ENCODE results near the gene YIF1A. TPM values are rescaled to one million over a fixed set of nuclear protein-coding genes. Genes with fewer than 3 reads are reported as not detected.

The YIF1A gene
- total RNA-seq, 1 donor from 2014 or later, result 48.0 TPM

DNA sequence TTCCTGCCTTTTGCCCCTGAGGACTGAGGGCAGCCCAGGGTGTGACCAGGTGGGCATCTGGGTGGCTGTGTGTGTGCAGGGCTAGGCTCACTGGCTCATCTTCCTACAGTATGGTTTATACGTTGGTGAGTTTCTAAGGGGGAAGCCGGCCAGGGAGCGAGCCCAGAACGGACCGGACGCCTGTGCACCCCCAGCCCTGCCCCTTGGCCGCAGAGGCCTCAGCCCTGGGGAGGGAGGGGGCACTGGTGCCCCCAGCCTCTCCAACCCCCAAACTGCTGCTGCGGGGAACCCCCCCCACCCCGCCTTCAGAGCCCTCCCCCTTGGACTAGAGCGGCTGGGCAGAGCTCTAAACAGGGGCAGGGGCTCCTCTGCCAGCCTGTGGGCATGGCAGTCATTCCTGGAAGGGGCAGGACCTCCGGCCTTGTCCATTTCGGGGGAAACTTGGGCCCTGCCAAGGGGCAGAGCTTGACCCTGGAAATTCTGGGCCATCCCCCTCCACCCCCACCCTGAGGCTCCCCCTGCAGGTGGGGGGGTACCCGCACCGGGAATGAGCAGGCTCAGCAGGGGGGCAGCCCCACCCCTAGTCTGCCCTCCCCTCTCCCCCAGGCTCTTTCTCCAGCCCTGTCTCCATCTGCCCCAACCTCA lies 5.4 kb downstream of the YIF1A start:
- TF ChIP-seq CTCF (IDR thresholded peaks at IDR 0.05; ENCODE audit: unreplicated experiment), result no peak
- Mint-ChIP-seq H3K27me3 (ENCODE audit: unreplicated experiment) (peaks cover 19% of the 10 kb centered on the region), H3K4me3 (ENCODE audit: unreplicated experiment) (no peak overlapping the region), H3K36me3 (ENCODE audit: low read depth, unreplicated experiment) (peaks cover 8% of the 10 kb centered on the region), H3K4me1 (ENCODE audit: unreplicated experiment) (peaks cover 16% of the 10 kb centered on the region), H3K9me3 (ENCODE audit: unreplicated experiment) (no peaks in the 10 kb centered on the region), H3K27ac (ENCODE audit: unreplicated experiment) (no peak overlapping the region)
- no peak for DNase-seq (ENCODE audit: low spot score)

DNA sequence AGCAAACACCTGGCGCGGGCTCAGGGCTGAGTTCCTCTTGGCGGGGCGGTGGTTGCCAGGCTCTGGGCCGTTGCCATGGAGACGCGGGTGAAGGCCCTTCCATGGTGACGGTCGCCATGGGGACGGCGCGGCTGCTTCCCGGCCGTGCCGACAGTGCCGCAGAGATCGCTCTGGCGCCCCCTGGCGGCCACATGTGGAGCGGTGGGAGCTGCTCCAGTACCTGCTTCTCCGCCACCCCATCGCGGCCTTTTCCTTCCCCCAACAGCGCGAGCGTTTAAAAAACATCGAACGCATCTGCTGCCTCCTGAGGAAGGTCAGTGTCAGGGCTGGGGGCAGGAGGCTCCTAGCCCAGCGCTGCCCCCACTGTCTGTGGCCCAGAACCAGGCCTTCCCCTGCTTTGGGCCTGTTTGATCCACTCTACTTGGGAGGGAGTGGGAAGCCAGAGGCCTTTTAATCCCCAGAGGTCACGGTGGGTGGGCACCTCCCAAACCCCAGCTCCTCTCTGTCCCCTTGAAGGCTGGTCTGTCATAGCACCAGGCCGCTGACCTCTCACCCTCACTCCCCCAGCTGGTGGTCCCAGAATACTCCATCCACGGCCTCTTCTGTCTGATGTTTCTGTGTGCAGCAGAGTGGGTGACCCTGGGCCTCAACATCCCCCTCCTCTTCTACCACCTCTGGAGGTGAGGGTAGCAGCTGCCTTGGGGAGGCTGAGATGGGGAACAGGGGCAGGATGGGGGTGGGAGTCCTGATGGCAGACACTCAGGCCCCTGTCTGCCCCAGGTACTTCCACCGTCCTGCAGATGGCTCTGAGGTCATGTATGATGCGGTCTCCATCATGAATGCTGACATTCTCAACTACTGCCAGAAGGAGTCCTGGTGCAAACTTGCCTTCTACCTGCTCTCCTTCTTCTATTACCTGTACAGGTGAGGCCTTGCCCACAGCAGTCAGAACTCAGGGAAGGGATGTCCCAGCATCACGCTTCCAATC lies 6.2 kb downstream of the YIF1A start:
- Mint-ChIP-seq H3K4me1 (ENCODE audit: unreplicated experiment) (peaks cover 11% of the 10 kb centered on the region), H3K9me3 (ENCODE audit: unreplicated experiment) (no peaks in the 10 kb centered on the region), H3K4me3 (ENCODE audit: unreplicated experiment) (no peak overlapping the region), H3K27me3 (ENCODE audit: unreplicated experiment) (peaks cover 19% of the 10 kb centered on the region), H3K36me3 (ENCODE audit: low read depth, unreplicated experiment) (peaks cover 8% of the 10 kb centered on the region), H3K27ac (ENCODE audit: unreplicated experiment) (no peak overlapping the region)
- TF ChIP-seq CTCF (IDR thresholded peaks at IDR 0.05; ENCODE audit: unreplicated experiment), result peak; percentile 98
- peak; percentile 100 for DNase-seq (ENCODE audit: low spot score)

DNA sequence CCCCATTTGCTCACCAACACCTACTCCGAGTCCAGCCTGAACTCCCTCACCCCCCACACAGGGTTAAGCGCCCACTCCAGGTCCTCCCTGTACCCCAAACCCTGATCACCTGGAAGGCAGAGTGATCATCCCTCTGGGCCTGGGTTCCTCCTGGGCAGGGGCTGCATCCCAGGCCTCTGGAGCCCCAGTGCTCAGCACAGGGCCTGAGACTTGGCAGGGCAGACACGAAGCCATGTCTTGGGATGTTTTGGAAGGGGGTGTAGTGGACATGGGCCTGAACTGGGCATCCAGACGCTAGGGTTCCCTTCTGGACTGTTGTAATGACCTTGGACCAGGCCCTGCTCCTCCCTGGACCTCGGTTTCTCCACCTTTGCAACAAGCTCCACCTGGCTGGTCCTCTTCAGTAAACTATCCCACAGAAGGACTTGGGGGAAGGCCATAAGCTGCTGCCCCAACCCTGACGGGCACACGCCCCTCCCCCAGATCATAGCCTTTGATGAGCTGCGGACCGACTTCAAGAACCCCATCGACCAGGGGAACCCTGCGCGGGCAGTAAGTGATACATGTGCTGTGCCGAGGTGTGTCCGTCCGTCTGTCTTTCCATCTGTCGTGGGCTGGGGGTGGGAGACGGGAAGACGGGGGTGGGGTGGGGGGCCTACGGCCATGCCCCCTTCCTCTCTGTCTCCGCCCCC lies 7.0 kb downstream of the YIF1A start:
- no peak overlapping the region for H3K4me3 Mint-ChIP-seq (ENCODE audit: unreplicated experiment)
- H3K36me3 Mint-ChIP-seq (ENCODE audit: low read depth, unreplicated experiment), result peaks cover 8% of the 10 kb centered on the region
- H3K27me3 Mint-ChIP-seq (ENCODE audit: unreplicated experiment), result peaks cover 19% of the 10 kb centered on the region
- no peaks in the 10 kb centered on the region for H3K9me3 Mint-ChIP-seq (ENCODE audit: unreplicated experiment)
- peak overlapping the region; percentile 93 for H3K27ac Mint-ChIP-seq (ENCODE audit: unreplicated experiment)
- peaks cover 11% of the 10 kb centered on the region for H3K4me1 Mint-ChIP-seq (ENCODE audit: unreplicated experiment)
- DNase-seq (ENCODE audit: low spot score), result no peak
- TF ChIP-seq CTCF (IDR thresholded peaks at IDR 0.05; ENCODE audit: unreplicated experiment), result no peak

DNA sequence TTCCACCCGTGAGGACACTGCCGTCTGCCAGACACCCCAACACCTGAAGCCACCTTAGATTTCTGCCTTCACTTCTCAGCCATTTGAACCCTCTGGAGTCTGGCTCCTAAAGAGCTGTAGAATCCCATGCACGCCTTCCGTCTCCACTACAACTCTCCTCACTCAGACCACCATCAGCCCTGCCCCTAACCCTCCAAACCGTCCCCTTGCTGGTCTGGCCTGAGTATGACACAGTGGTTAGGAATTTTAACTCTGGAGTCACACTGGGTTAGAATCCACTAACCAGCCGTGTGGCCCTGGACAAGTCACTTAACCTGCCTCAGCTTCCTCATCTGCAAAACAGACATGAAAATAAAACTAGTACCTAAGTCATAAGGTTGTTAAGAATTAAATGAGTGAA lies 7.9 kb downstream of the YIF1A start:
- peak overlapping the region; percentile 93 for H3K27ac Mint-ChIP-seq (ENCODE audit: unreplicated experiment)
- H3K4me3 Mint-ChIP-seq (ENCODE audit: unreplicated experiment), result peak overlapping the region; percentile 56
- no peak for TF ChIP-seq CTCF (IDR thresholded peaks at IDR 0.05; ENCODE audit: unreplicated experiment)
- DNase-seq (ENCODE audit: low spot score), result no peak
- H3K27me3 Mint-ChIP-seq (ENCODE audit: unreplicated experiment), result peaks cover 17% of the 10 kb centered on the region
- peaks cover 11% of the 10 kb centered on the region for H3K4me1 Mint-ChIP-seq (ENCODE audit: unreplicated experiment)
- peaks cover 8% of the 10 kb centered on the region for H3K36me3 Mint-ChIP-seq (ENCODE audit: low read depth, unreplicated experiment)
- no peaks in the 10 kb centered on the region for H3K9me3 Mint-ChIP-seq (ENCODE audit: unreplicated experiment)
